Limb (tissue), 2 donors: ENCODE data around the gene LARP1.
A peak's percentile ranks its signal among the peaks of the same experiment; 100 is the strongest.
"Not testable (repeated sequence)": the region's sequence is repeated elsewhere in the genome, so short reads cannot be mapped to it uniquely, and the experiment has no call there.

Source experiments
- DNase-seq, 2 donors: peaks; one replicate each; pipeline ENCODE4 v3.0.0-alpha.2; 2016; ENCODE audit errors: extremely low spot score in 2 of 2

Gene LARP1

GRCh38 chr5:154734370-154735248 is 20.6 kb upstream of the LARP1 start:
- no peak for DNase-seq

GRCh38 chr5:154735362-154735761 is 19.8 kb upstream of the LARP1 start:
- not testable (repeated sequence) for DNase-seq

GRCh38 chr5:154736372-154736771 is 18.8 kb upstream of the LARP1 start:
- not testable (repeated sequence) for DNase-seq

- DNase-seq: no peak
These were observed 17.4 kb upstream of the LARP1 start for GRCh38 chr5:154737667-154738320.

GRCh38 chr5:154740483-154740882 is 14.7 kb upstream of the LARP1 start:
- no peak for DNase-seq

GRCh38 chr5:154740957-154741356 is 14.2 kb upstream of the LARP1 start:
- no peak for DNase-seq

- DNase-seq: no peak
These were observed 13.8 kb upstream of the LARP1 start for GRCh38 chr5:154741415-154741814.

- DNase-seq: no peak
These were observed 11.4 kb upstream of the LARP1 start for GRCh38 chr5:154743812-154744211.

GRCh38 chr5:154745349-154745748 is 9.8 kb upstream of the LARP1 start:
- DNase-seq: no peak

GRCh38 chr5:154749491-154749890 is 5.7 kb upstream of the LARP1 start:
- no peak for DNase-seq

- not testable (repeated sequence) for DNase-seq
These were observed 4.5 kb upstream of the LARP1 start for GRCh38 chr5:154750641-154751040.

- DNase-seq: no peak
These were observed 3.3 kb upstream of the LARP1 start for GRCh38 chr5:154751854-154752253.

- DNase-seq: peak; percentile 60 to 85
These were observed 1.4 kb upstream of the LARP1 start for GRCh38 chr5:154753792-154754191.

- peak; percentile 99 to 100 for DNase-seq
These were observed 467 bp upstream of the LARP1 start for GRCh38 chr5:154754460-154755360.

GRCh38 chr5:154756009-154756867 is 1.1 kb downstream of the LARP1 start:
- peak in 1 of 2 donors; percentile 69 for DNase-seq

GRCh38 chr5:154756868-154757813 is 2.0 kb downstream of the LARP1 start:
- DNase-seq: peak in 1 of 2 donors; percentile 71

GRCh38 chr5:154757814-154758406 is 2.7 kb downstream of the LARP1 start:
- DNase-seq: no peak

GRCh38 chr5:154758493-154758892 is 3.3 kb downstream of the LARP1 start:
- peak in 1 of 2 donors; percentile 53 for DNase-seq

GRCh38 chr5:154758977-154759376 is 3.8 kb downstream of the LARP1 start:
- no peak for DNase-seq
